Endothelial cell of umbilical vein (primary cell): Measurements from ENCODE around the gene MBOAT2. TPM values are rescaled to one million over a fixed set of nuclear protein-coding genes. Genes with fewer than 3 reads are reported as not detected.

Source experiments
- BruUV-seq: library from RNA; stranded (reverse); fragments of 400-500 nt; replicated peaks from 2 replicates; lab custom pipeline; 2021; lab: Mats Ljungman, UMichigan
- CTCF ChIA-PET: fragments of 300-600, 350-600 bp; sonication (Branson Sonifier 250); formaldehyde crosslinking; loops from one replicate; lab custom pipeline; 2021; ENCODE audit warnings: antibody characterized with exemption, inconsistent platforms; lab: Charles Lee
- POLR2A ChIA-PET: fragments of 300-600, 350-600 bp; sonication (Branson Sonifier 250); formaldehyde crosslinking; loops from one replicate; lab custom pipeline; 2021; ENCODE audit warnings: antibody characterized with exemption, inconsistent platforms; lab: Charles Lee
- DNase-seq: peaks from one replicate; pipeline ENCODE4 v3.0.0-alpha.2; 2011; ENCODE audit warnings: low read depth, low spot score
- FAIRE-seq: peaks from 2 replicates; lab custom pipeline; 2011; peaks lifted over from hg19 to GRCh38; lab: Jason Lieb, UNC
- H2AFZ ChIP-seq: 2 replicates; pipeline ENCODE4 v1.6.0; 2012; ENCODE audit warnings: low read depth, low read length, control low read depth, inconsistent platforms
- H3K27ac ChIP-seq: 2 replicates; pipeline ENCODE4 v1.5.1; 2011; ENCODE audit warnings: low read depth, mild to moderate bottlenecking, control low read depth, low read length, moderate library complexity; ENCODE audit not compliant: insufficient read depth
- H3K27me3 ChIP-seq, 2 experiments: 2 replicates each; pipeline versions ENCODE4 v1.6.0 to v1.6.1; 2011; ENCODE audit warnings: low read length in 2 of 2, mixed read lengths in 1 of 2; ENCODE audit not compliant: control insufficient read depth in 2 of 2, insufficient read depth in 2 of 2
- H3K36me3 ChIP-seq, 2 experiments: 2 replicates in 1 of 2; 3 replicates in 1 of 2; pipeline ENCODE4 v1.5.1; 2011; ENCODE audit warnings: low read length in 2 of 2, mild to moderate bottlenecking in 1 of 2, moderate library complexity in 1 of 2; ENCODE audit not compliant: control insufficient read depth in 2 of 2, insufficient read depth in 2 of 2; ENCODE audit errors: extremely low read depth in 1 of 2
- H3K4me1 ChIP-seq: 3 replicates; pipeline ENCODE4 v1.5.1; 2011; ENCODE audit warnings: mild to moderate bottlenecking, low read length; ENCODE audit not compliant: control insufficient read depth, insufficient read depth; ENCODE audit errors: extremely low read depth
- H3K4me2 ChIP-seq: 2 replicates; pipeline ENCODE4 v1.6.1; 2011; ENCODE audit warnings: low read length, control low read depth, mixed read lengths; ENCODE audit not compliant: insufficient read depth
- H3K4me3 ChIP-seq, 3 experiments: fragments of 200-600 bp in 1 of 3; sonication (generic), shearing (Covaris generic) in 1 of 3; replicated peaks in 1 of 3; 2 replicates each; pipeline ENCODE4 v1.5.1; 2011 to 2016; ENCODE audit warnings: control low read depth in 3 of 3, low read length in 3 of 3, mild to moderate bottlenecking in 2 of 3, inconsistent platforms in 1 of 3, low read depth in 1 of 3, moderate library complexity in 1 of 3; ENCODE audit not compliant: insufficient read depth in 1 of 3
- H3K79me2 ChIP-seq: 2 replicates; pipeline ENCODE4 v1.6.0; 2012; ENCODE audit warnings: low read length, inconsistent platforms; ENCODE audit not compliant: control insufficient read depth, insufficient read depth
- H3K9ac ChIP-seq: replicated peaks from 2 replicates; pipeline ENCODE3; 2011; ENCODE audit warnings: low read length, control low read depth; ENCODE audit not compliant: insufficient read depth; ENCODE audit errors: extremely low read depth
- H3K9me1 ChIP-seq: replicated peaks from 3 replicates; pipeline ENCODE4 v1.6.0; 2011; ENCODE audit warnings: mild to moderate bottlenecking, low read length; ENCODE audit not compliant: control insufficient read depth, insufficient read depth; ENCODE audit errors: extremely low read depth
- H3K9me3 ChIP-seq: replicated peaks from 2 replicates; pipeline ENCODE4 v1.5.1; 2012; ENCODE audit warnings: low read length, inconsistent platforms; ENCODE audit not compliant: control insufficient read depth, insufficient read depth
- H4K20me1 ChIP-seq: replicated peaks from 2 replicates; pipeline ENCODE3; 2011; ENCODE audit warnings: mild to moderate bottlenecking, low read length; ENCODE audit not compliant: control insufficient read depth, insufficient read depth; ENCODE audit errors: extremely low read depth
- EZH2 ChIP-seq: IDR thresholded peaks from 2 replicates; pipeline ENCODE4 v1.6.1; 2012; ENCODE audit warnings: borderline replicate concordance, low read depth, mild to moderate bottlenecking, moderate library complexity, low read length, inconsistent platforms; ENCODE audit not compliant: severe bottlenecking
- FOS ChIP-seq: IDR thresholded peaks from 2 replicates; pipeline ENCODE4 v1.6.1; 2011; ENCODE audit warnings: mild to moderate bottlenecking, low read length, moderate library complexity, borderline replicate concordance; ENCODE audit not compliant: insufficient read depth
- GATA2 ChIP-seq: IDR thresholded peaks from 2 replicates; pipeline ENCODE4 v1.7.0; 2011; ENCODE audit warnings: low read depth, mild to moderate bottlenecking, moderate library complexity, mixed read lengths, low read length; ENCODE audit not compliant: insufficient read length, insufficient read depth
- JUN ChIP-seq: IDR thresholded peaks from 2 replicates; pipeline ENCODE4 v1.6.1; 2011; ENCODE audit warnings: borderline replicate concordance, low read depth; ENCODE audit not compliant: insufficient read length, insufficient read depth
- MYC ChIP-seq: IDR thresholded peaks from one replicate; pipeline ENCODE4 v1.6.1; 2011; ENCODE audit warnings: mild to moderate bottlenecking, low read depth, low read length
- POLR2A ChIP-seq: IDR thresholded peaks from 2 replicates; pipeline ENCODE4 v1.6.1; 2012; ENCODE audit warnings: low read depth, mild to moderate bottlenecking, control low read depth, low read length
- POLR2AphosphoS5 ChIP-seq: IDR thresholded peaks from 2 replicates; pipeline ENCODE4 v1.6.1; 2012; ENCODE audit warnings: low read depth, mild to moderate bottlenecking, control low read depth, low read length, moderate library complexity; ENCODE audit not compliant: insufficient read depth
- dilution Hi-C: fragments of 300-500 bp; cut with MboI; formaldehyde crosslinking; loops from one replicate; pipeline ENCODE4 v1.15.0; 2019; ENCODE audit warnings: low sequenced_read_pairs; ENCODE audit not compliant: extremely low pct_ligation_motif_present
- intact Hi-C: fragments of 100-400 bp; cut with micrococcal nuclease; formaldehyde crosslinking; loops from one replicate; pipeline ENCODE4 v1.10.0; 2022
- polyA plus RNA-seq, 4 experiments: library from polyadenylated mRNA; depleted of rRNA in 3 of 4; stranded (reverse) in 3 of 4; unstranded in 1 of 4; fragments of >200 nt; gene quantifications; 2 replicates each; pipeline versions ENCODE4 v1.2.1 to v1.2.3, GENCODE V29; 2011 to 2012; ENCODE audit warnings: missing spikeins in 1 of 4
- total RNA-seq: library from RNA; stranded (reverse); gene quantifications from 2 replicates; pipeline ENCODE4 v1.2.3, GENCODE V29; 2021
- TF ChIP-seq, protein P1 (sequence below): IDR thresholded peaks from 2 replicates; pipeline ENCODE4 v1.6.1; 2011; ENCODE audit not compliant: insufficient read depth, insufficient read length
- TF ChIP-seq, protein P2 (sequence below), 2 donors: IDR thresholded peaks; 1 replicate in 1 of 2; 2 replicates in 1 of 2; pipeline ENCODE4 v1.5.1; 2011; ENCODE audit warnings: low read length in 2 of 2, mild to moderate bottlenecking in 2 of 2, moderate library complexity in 2 of 2, control low read depth in 1 of 2, inconsistent platforms in 1 of 2, low read depth in 1 of 2; ENCODE audit not compliant: insufficient read depth in 1 of 2; ENCODE audit errors: extremely low read depth in 1 of 2

Gene MBOAT2
- total and polyA plus RNA-seq, 2 donors (not counting 3 experiments of a cell fraction or from before 2014, with no cell fraction given), result 10.9 to 22.1 TPM

DNA sequence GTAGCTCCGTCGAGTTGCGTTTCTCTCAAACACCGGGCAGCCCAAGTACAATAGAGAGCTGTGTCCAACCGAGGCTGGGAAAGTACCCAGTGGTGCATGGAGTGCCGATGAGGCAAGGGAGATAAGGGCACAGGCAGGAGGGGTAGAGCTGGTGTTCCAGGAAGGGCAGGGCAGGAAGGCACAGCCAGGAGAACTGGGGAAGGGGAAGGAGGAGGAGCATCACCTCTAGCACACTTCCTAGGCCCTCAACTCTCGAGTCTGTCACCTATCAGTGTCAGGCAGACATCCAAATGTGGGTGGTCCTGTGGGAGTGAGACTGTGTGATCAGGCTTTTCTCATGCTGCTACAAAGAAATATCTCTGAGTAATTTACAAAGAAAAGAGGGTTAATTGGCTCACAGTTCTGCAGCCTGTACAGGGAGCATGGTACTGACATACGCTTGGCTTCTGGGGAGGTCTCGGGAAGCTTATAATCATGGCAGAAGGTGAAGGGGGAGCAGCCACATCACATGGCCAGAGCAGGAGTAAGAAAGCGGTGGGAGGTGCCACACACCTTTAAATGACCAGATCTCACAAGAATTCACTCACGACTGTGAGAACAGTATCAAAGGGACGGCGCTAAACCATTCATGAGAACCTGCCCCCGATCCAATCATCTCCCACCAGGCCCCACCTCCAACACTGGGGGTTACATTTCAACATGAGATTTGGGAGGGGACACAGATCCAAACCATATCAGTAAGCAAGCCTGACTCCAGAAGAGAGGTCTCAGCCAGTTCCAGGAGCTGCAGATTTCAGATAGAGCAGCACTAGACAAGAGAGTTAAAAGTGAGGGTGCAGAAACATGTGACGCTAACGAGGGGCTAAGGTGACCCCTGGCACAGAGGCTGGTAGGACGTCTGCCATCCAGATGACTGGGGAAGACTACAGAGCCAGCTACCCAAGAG is 75.7 kb downstream of the MBOAT2 start:
- Histone ChIP-seq H3K79me2 (no peaks in the 10 kb centered on the region), H3K27me3 (no peaks in the 10 kb centered on the region), H3K4me1 (no peaks in the 10 kb centered on the region), H3K36me3 (no peaks in the 10 kb centered on the region), H3K4me3 (no peak overlapping the region), H3K27ac (no peak overlapping the region), H4K20me1 (no peaks in the 10 kb centered on the region), H3K9me3 (no peaks in the 10 kb centered on the region), H3K9me1 (peaks cover 3% of the 10 kb centered on the region), H3K4me2 (no peak overlapping the region), H3K9ac (no peak overlapping the region), H2AFZ (no peak overlapping the region)
- CTCF ChIA-PET, result no interaction called here
- dilution Hi-C loops, result no loop called here
- DNase-seq (no peak), FAIRE-seq (peak; percentile 8)
- BruUV-seq, result no TSS peak
- POLR2A ChIA-PET, result no interaction called here
- TF ChIP-seq MYC, result no peak
- intact Hi-C loops, result no loop called here

DNA sequence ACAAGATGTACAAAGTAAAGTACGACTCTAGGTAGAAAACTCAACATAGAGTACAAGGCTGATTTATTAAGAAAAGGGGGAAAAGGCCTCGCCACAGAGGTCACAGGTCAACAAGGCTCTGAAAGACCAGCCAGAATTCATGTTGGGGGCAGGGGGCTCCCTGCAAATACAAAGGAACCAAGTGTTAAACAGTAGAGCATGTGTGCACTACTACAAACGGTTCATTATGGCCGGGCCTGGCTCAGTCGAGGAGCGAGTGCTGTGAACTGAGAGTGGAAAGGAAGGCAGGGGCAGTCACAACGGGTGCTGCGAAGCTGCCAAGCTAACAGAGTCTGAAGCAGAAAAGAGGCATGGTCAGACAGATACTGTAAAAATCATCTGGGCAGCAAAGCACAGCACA is 77.1 kb downstream of the MBOAT2 start:
- Histone ChIP-seq H3K27ac (no peak overlapping the region), H2AFZ (no peak overlapping the region), H3K36me3 (no peaks in the 10 kb centered on the region), H3K27me3 (no peaks in the 10 kb centered on the region), H3K79me2 (no peaks in the 10 kb centered on the region), H3K4me3 (no peak overlapping the region), H3K9me1 (no peaks in the 10 kb centered on the region), H3K9me3 (no peaks in the 10 kb centered on the region), H4K20me1 (no peaks in the 10 kb centered on the region), H3K9ac (no peak overlapping the region), H3K4me2 (no peak overlapping the region), H3K4me1 (peaks cover 2% of the 10 kb centered on the region)
- POLR2A ChIA-PET, result no interaction called here
- CTCF ChIA-PET, result no interaction called here
- intact Hi-C loops (no loop called here), dilution Hi-C loops (no loop called here)
- DNase-seq (no peak), FAIRE-seq (no peak)
- no TSS peak for BruUV-seq
- TF ChIP-seq MYC (no peak), FOS (no peak), EZH2 (no peak), JUN (no peak), GATA2 (no peak), POLR2A (no peak), POLR2AphosphoS5 (no peak)
- TF ChIP-seq, protein P1, sequence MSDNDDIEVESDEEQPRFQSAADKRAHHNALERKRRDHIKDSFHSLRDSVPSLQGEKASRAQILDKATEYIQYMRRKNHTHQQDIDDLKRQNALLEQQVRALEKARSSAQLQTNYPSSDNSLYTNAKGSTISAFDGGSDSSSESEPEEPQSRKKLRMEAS, result no peak
- TF ChIP-seq, protein P2, sequence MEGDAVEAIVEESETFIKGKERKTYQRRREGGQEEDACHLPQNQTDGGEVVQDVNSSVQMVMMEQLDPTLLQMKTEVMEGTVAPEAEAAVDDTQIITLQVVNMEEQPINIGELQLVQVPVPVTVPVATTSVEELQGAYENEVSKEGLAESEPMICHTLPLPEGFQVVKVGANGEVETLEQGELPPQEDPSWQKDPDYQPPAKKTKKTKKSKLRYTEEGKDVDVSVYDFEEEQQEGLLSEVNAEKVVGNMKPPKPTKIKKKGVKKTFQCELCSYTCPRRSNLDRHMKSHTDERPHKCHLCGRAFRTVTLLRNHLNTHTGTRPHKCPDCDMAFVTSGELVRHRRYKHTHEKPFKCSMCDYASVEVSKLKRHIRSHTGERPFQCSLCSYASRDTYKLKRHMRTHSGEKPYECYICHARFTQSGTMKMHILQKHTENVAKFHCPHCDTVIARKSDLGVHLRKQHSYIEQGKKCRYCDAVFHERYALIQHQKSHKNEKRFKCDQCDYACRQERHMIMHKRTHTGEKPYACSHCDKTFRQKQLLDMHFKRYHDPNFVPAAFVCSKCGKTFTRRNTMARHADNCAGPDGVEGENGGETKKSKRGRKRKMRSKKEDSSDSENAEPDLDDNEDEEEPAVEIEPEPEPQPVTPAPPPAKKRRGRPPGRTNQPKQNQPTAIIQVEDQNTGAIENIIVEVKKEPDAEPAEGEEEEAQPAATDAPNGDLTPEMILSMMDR (IDR thresholded peaks at IDR 0.05; ENCODE audit: extremely low read depth in 1 of 2, insufficient read depth in 1 of 2, low read depth in 1 of 2, low read length in 2 of 2), result no peak
